ENCODE results near the gene ARID2. TPM values are rescaled to one million over a fixed set of nuclear protein-coding genes. Genes with fewer than 3 reads are reported as not detected.

ARID2 gene
- polyA plus RNA-seq, 1 donor (not counting 4 experiments of a cell fraction or from before 2014, with no cell fraction given), result 15.1 TPM

DNA sequence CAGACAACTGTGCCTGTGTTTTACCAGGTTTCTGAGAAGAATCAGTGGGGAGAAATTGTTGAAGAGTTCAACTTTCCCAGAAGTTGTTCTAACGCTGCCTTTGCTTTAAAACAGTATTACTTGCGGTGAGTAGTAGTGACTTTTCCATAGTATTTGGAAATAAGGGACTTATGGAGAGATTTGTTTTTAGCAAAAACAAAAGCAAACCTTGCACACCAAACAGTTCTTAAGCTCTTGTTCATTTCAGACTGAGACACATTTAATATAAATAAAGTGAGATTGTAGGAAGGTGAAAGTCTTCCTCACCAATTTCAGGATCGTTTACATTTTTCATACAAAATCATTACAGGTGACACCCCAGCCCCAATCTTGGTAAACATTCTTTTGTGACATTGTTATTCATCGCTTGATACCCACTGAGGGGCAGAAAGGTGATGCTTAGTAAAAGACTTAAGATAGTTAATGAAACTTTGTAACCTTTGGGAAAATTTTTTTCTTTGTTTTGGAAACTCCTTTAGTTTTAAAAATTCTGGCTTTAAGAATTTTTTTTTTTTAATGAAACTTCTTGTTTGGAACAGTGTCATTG is 1.8 kb downstream of the ARID2 start:
- Histone ChIP-seq H4K20me1 (ENCODE audit: control insufficient read depth, extremely low read depth, insufficient read depth, low read length) (no peaks in the 10 kb centered on the region), H2AFZ (ENCODE audit: control insufficient read depth, low read length) (no peak overlapping the region), H3K27me3 (ENCODE audit: control insufficient read depth, extremely low read depth, insufficient read depth, low read length) (no peaks in the 10 kb centered on the region), H3K9me3 (ENCODE audit: control insufficient read depth, low read depth, low read length) (no peaks in the 10 kb centered on the region), H3K4me1 (ENCODE audit: control insufficient read depth, extremely low read depth, insufficient read depth, low read length) (peaks cover 7% of the 10 kb centered on the region), H3K36me3 (ENCODE audit: control insufficient read depth in 2 of 2, extremely low read depth in 1 of 2, insufficient read depth in 2 of 2, low read length in 2 of 2) (no peaks in the 10 kb centered on the region), H3K4me2 (ENCODE audit: control insufficient read depth, extremely low read depth, insufficient read depth, low read depth, low read length) (peak overlapping the region; percentile 85), H3K79me2 (ENCODE audit: control insufficient read depth, insufficient read depth, low read length) (peaks cover 62% of the 10 kb centered on the region), H3K9me1 (ENCODE audit: control insufficient read depth, extremely low read depth, insufficient read depth, low read length) (no peaks in the 10 kb centered on the region), H3K9ac (ENCODE audit: control insufficient read depth, extremely low read depth, insufficient read depth, low read length) (peak overlapping the region; percentile 99), H3K27ac (ENCODE audit: control insufficient read depth, insufficient read depth, low read length) (peak overlapping the region; percentile 51), H3K4me3 (ENCODE audit: control insufficient read depth in 2 of 3, extremely low read depth in 1 of 3, insufficient read depth in 2 of 3, low read depth in 1 of 3, low read length in 3 of 3) (peak overlapping the region; percentile 56 to 88 (median 69))
- dilution Hi-C loops (cut with MboI; ENCODE audit: extremely low pct_ligation_motif_present, low sequenced_read_pairs), result no loop called here
- DNase-seq (ENCODE audit: low read depth, low spot score) (no peak), FAIRE-seq (no peak)
- TF ChIP-seq EZH2 (IDR thresholded peaks at IDR 0.05; ENCODE audit: low read length), result no peak
- TF ChIP-seq, protein P1, sequence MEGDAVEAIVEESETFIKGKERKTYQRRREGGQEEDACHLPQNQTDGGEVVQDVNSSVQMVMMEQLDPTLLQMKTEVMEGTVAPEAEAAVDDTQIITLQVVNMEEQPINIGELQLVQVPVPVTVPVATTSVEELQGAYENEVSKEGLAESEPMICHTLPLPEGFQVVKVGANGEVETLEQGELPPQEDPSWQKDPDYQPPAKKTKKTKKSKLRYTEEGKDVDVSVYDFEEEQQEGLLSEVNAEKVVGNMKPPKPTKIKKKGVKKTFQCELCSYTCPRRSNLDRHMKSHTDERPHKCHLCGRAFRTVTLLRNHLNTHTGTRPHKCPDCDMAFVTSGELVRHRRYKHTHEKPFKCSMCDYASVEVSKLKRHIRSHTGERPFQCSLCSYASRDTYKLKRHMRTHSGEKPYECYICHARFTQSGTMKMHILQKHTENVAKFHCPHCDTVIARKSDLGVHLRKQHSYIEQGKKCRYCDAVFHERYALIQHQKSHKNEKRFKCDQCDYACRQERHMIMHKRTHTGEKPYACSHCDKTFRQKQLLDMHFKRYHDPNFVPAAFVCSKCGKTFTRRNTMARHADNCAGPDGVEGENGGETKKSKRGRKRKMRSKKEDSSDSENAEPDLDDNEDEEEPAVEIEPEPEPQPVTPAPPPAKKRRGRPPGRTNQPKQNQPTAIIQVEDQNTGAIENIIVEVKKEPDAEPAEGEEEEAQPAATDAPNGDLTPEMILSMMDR (optimal IDR thresholded peaks at IDR 0.05 in 1 of 3, IDR thresholded peaks at IDR 0.05 in 1 of 3, conservative IDR thresholded peaks at IDR 0.05 in 1 of 3; ENCODE audit: extremely low read depth in 1 of 3, insufficient read depth in 2 of 3, low read length in 3 of 3), result no peak

DNA sequence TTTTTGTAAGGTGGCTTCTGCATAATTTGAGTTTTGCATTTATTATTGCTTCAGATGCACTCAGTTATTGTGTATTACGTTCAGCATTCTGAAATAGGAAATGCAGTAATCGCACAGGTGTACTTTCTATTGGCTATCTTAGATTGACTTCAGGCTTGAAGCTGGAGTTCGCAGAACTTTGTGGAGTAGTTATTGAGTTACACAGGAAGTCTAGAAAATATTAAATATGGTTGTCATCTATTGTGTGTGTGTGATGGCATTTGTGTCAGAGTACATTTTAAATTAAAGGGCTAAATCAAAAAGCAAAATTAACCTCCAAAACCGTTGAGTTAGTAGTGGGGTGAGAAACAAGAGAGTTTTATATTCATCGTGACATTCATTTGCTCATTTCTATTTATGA is 2.7 kb downstream of the ARID2 start:
- no peak for DNase-seq (ENCODE audit: low read depth, low spot score)
- H3K4me3 ChIP-seq (ENCODE audit: control insufficient read depth in 2 of 3, extremely low read depth in 1 of 3, insufficient read depth in 2 of 3, low read depth in 1 of 3, low read length in 3 of 3), result peak overlapping the region; percentile 56 to 69 (median 68)
- H3K27me3 ChIP-seq (ENCODE audit: control insufficient read depth, extremely low read depth, insufficient read depth, low read length), result no peaks in the 10 kb centered on the region
- dilution Hi-C loops (cut with MboI; ENCODE audit: extremely low pct_ligation_motif_present, low sequenced_read_pairs), result no loop called here
- TF ChIP-seq, protein P1 (optimal IDR thresholded peaks at IDR 0.05 in 1 of 3, IDR thresholded peaks at IDR 0.05 in 1 of 3, conservative IDR thresholded peaks at IDR 0.05 in 1 of 3; ENCODE audit: extremely low read depth in 1 of 3, insufficient read depth in 2 of 3, low read length in 3 of 3), result no peak
- TF ChIP-seq EZH2 (IDR thresholded peaks at IDR 0.05; ENCODE audit: low read length), result no peak
- no peaks in the 10 kb centered on the region for H3K9me1 ChIP-seq (ENCODE audit: control insufficient read depth, extremely low read depth, insufficient read depth, low read length)
- H4K20me1 ChIP-seq (ENCODE audit: control insufficient read depth, extremely low read depth, insufficient read depth, low read length), result no peaks in the 10 kb centered on the region
- peaks cover 64% of the 10 kb centered on the region for H3K79me2 ChIP-seq (ENCODE audit: control insufficient read depth, insufficient read depth, low read length)
- H3K27ac ChIP-seq (ENCODE audit: control insufficient read depth, insufficient read depth, low read length), result peak overlapping the region; percentile 41
- H3K4me2 ChIP-seq (ENCODE audit: control insufficient read depth, extremely low read depth, insufficient read depth, low read depth, low read length), result peak overlapping the region; percentile 85
- no peaks in the 10 kb centered on the region for H3K9me3 ChIP-seq (ENCODE audit: control insufficient read depth, low read depth, low read length)
- peaks cover 0 to 2% of the 10 kb centered on the region in 2 experiments for H3K36me3 ChIP-seq (ENCODE audit: control insufficient read depth in 2 of 2, extremely low read depth in 1 of 2, insufficient read depth in 2 of 2, low read length in 2 of 2)
- H2AFZ ChIP-seq (ENCODE audit: control insufficient read depth, low read length), result no peak overlapping the region
- FAIRE-seq, result no peak
- H3K4me1 ChIP-seq (ENCODE audit: control insufficient read depth, extremely low read depth, insufficient read depth, low read length), result peaks cover 7% of the 10 kb centered on the region
- peak overlapping the region; percentile 34 for H3K9ac ChIP-seq (ENCODE audit: control insufficient read depth, extremely low read depth, insufficient read depth, low read length)

Data from keratinocyte (primary cell).